Stimulated activated CD4-positive, alpha-beta T cell treated with anti-CD3 and anti-CD28 coated beads, Interleukin-1b, Interleukin-23, amount 100 ng/mL, for 1 hour (primary cell): ENCODE results near the gene GTPBP8.
A peak's percentile ranks its signal among the peaks of the same experiment; 100 is the strongest.

Experiments used
- DNase-seq, 2 donors: peaks; one replicate each; pipeline ENCODE4 v3.0.0-alpha.2; 2020; ENCODE audit warnings: low read depth in 2 of 2

Gene GTPBP8

DNA sequence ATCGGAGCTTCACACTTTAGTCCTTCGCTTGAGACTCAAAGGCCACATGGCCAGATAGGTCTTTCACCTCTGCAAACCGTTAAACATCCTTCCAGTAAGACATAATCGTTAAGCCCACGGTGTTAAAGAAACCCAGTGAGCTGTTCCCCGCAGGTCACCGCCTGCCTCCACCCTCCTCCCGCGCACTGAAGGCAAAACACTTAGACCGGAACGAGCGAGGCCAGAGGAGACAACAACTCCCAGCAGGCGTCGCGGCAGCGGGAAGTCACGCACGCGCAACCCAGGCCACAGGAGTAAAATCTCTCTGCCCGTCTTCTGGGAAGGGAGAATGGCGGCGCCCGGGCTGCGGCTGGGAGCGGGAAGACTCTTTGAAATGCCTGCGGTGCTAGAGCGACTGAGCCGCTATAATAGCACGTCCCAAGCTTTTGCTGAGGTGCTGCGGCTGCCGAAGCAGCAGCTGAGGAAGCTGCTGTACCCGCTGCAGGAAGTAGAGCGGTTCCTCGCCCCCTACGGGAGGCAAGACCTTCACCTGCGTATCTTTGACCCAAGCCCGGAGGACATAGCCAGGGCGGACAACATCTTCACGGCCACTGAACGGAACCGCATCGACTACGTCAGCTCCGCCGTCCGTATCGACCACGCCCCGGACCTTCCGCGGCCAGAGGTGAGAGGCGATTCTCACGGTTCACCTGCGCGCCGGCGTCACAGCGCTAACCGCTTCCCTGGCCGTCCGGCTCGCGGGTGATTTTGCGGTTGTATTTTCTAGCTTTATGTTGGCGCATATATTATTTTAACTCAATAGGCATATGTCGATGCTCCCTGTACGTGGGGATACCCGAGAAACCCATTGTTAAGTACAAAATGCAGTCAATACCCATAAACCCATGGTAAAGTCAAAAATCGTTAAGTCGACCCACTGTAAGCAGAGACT, at the start of gene GTPBP8:
GTPBP8 (plus strand) TSS at position 313 of the 931 bp plus-strand sequence; CDS start at position 329, 16 bp downstream.
- DNase-seq, result peak; percentile 56 to 57

DNA sequence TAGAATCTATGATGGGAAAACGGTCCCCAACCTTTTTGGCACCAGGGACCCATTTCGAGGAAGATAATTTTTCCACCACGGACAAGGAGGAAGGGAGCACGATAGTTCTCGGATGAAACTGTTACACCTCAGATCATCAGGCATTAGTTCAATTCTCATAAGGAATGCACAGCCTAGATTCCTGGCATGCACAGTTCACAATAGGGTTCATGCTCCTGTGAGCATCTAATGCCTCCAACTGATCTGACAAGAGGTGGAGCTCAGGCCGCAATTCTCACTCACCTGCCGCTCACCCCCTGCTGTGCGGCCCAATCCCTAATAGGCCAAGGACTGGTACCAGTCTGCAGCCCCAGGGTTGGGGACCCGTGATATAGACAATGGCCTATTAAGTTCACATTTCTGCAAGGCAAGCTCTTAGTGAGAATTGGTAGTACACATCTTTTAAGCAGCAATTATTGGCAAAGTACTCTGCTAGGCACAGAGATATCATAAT, 42.4 kb upstream of the GTPBP8 start:
- no peak for DNase-seq

DNA sequence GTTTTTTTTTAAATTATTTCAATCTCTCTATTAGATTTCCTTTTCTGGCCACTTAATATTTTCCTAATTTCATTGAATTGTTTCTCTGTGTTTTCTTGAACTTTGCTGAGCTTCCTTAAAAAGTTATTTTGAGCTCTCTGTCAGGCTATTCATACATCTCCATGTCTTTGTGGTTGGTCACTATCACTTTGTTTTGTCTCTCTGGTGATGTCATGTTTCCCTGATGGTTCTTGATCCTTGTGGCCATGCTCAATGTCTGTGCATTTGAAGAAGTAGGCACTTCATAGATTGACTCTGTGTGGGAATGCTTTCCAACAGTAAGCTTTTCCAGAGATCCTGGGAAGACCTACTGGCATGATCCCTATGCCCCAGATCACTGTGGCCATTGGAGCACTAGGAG, 34.4 kb upstream of the GTPBP8 start:
- no peak for DNase-seq

DNA sequence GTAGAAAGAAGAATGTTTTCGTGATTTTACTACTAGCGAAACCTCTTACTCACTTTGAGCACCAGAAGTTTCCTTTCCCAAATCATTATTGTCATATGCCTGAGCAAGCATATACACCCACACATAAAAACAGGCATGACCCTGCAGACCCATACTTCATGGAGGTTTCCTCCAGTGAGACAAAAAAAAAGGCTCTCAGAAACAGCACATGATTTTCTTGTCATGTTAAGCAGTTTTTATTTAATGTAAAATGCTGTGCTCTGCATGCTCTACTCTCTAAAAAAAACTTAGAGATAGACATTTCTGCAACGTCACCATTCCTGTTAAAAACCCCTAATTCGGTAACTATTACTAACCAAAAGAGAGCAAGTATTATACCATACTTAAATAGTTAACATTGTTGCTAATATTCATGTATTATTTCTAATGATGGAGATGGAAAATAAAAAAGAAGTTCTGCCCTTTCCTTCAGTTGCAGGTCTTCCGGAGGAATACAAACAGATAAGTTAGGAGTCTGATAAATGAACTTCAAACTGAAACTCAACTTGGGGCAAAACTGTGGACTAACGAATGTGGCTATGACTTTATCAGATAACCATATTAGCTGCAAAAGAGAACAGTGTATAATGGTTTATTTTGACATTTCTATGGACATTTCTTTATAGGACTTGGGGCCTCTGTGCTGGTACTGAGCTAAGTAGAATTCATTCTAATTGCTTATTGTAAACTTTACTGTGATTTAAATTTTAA, 31.8 kb upstream of the GTPBP8 start:
- no peak for DNase-seq

DNA sequence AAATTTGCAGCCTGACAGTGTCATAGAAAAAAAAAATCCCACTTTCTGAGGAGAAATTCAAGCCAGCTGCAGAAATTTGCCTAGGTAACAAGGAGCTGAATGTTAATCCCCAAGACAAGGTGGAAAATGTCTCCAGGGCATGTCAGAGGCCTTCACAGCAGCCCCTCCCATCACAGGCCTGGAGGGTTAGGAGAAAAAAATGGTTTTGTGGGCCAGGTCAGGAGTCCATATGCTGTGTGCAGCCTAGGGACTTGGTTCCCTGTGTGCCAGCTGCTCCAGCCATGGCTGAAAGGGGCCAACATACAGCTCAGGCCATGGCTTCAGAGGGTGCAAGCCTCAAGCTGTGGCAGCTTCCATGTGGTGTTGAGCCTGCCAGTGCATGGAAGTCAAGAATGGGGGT, 27.1 kb upstream of the GTPBP8 start:
- DNase-seq, result no peak

DNA sequence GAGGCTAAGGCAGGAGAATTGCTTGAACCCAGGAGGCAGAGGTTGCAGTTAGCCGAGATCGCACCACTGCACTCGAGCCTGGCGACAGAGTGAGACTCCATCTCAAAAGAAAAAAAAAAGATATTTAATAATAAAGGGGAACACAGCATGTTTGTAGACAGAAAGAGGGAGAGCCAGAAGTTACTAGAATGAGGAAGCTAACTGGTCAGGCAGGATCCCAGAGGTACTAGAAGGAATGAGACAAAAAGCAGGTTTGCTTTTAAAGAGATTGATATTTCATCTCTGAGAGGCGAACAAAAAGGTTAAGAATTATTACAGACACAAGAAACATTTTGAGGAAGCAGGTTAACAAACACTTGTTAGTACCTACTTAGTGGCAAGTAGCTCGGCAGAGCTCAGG, 25.1 kb upstream of the GTPBP8 start:
- DNase-seq, result no peak

DNA sequence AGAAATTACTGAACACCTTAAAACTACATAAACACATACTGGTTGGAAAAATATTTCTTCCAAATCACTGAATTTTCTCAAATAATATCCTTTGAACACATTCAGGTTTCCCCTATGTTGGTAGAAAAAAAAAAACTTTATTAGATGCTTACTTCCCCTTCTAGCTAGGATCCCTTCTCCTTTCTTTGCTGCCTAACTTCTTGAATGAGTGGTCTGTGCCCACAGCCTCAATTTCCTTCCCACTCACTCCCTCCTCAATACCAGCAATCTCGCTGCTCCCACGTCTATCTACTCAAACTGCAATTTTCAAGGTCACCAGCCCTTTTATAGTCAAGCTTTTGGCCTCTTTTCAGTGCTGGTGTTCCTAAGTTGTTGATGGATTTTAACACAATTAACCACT, 24.2 kb upstream of the GTPBP8 start:
- DNase-seq, result no peak

DNA sequence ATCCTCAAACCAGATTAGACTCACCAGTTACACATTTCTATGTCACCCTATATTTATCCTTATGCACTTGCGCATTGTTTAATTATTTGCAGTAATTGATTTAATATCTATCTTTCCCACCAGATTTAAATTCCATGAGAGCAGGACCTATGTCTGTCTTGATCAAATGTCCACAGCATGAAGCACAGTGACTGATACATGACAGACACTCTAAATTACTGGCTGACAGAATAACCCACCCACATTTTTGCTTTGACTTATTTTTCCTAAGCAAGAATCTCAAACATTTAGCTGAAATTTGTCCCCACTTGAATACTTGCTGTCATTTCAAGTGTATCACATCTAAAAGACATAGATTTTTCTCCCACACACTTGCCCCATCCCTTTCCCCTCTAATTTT, 23.4 kb upstream of the GTPBP8 start:
- DNase-seq, result no peak

DNA sequence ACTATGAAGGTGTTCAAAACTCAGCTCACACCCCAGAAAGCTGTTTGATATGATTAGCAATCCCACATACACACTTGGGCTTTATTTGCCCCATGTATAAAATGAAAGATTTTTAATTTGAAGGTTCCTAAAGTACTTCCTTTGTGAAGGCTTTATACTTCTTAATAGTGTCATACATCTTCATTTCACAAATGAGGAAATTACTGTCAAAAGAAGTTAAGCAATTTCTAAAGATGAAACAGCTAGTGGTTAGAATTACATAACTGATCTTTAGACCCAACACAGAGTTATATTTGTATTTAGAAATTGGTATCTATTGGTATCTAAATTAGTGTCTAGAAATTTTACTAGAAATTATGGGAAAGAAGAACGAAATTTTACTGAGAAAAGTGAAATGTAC, 23.0 kb upstream of the GTPBP8 start:
- DNase-seq, result no peak

DNA sequence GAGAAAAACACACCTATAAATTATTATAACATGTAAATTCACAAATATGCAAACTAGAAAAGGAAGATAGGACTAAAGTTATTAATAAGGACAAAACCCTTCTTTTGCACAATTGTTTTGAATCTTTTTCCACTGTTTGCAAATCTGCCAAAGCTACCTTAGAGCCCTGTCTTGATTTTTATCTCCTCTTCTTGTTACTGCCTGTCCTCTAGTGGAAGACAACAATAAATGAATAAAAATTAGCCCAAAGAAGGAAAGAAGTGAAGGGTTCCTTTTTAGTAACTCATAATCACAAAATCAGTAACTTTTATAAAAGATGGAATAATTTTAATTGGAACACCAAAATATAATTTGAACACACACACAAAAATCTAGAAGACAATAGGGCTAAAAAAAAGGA, 18.6 kb upstream of the GTPBP8 start:
- no peak for DNase-seq

DNA sequence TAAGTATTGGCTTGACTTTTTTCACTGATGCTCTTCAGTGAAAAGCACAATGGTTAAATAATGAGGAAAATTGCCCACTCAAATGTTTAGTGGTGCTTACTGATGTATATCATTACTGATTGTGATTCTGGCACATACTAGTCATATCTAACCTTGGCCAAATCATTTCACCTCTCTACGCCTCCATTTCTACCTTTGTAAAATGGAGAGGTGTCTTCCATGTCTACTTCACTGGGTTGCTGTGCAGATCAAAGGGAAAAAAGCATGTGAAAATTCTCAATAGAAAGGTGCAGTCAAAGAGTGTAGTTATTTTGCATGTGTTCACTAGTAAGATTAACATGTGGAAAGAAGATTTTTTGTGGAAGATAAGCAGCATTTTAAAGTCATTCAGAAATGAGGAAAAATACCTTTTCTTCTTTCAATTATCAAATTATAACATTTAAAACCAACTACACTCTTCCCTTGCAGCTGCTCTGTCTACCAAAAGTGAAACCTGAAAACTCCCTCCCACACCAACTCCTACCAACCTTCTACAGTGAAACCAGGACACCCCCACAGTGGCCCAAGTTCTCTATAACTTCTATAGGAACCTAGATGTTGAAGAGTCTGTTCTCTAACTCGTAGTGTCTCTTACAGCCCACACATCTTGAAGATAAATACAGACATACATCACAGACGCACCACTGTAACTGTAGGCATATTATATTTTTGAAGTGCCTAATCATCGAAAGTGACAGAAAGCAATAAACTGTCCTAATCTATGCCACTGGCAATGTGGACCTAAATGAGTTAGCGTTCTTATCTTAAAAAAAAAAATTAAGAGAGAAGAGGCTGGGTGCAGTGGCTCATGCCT, 17.2 kb upstream of the GTPBP8 start:
- no peak for DNase-seq

DNA sequence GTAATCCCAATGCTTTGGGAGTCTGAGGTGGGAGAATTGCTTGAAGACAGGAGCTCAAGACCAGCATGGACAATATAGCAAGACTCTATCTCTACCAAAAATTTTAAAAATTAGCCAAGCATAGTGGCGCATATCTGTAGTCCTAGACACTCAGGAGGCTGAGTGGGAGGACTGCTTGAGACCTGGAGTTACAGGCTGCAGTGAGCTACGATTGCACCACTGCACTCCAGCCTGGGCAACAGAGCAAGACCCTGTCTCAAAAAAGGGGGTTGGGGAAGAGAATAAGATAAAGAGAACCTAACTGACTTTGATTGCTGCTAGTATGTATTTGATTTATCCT, 16.6 kb upstream of the GTPBP8 start:
- DNase-seq, result no peak

DNA sequence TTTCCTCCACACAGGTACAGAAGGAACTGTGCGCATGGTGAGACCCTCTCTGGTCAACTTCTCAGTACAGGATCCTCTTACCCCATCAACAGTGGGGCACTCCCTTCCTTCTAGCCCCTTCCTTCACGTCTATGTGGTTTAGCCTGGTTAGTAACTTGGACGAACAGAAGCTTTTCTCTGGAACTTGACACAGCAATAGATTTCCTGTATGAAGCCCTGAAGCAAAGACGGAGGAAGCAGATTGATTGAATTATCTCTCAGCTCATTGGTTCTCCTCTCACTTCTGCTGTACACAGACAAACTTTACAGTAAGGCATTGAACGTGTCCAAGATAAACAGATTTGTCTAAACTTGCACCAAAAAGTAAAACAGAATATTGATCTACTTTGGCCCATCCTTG, 15.9 kb upstream of the GTPBP8 start, which contains the start of gene CD200R1:
CD200R1 (minus strand) TSS at position 210 of the 400 bp plus-strand sequence. CDS start 246 bp downstream, outside the sequence.
- DNase-seq, result no peak

DNA sequence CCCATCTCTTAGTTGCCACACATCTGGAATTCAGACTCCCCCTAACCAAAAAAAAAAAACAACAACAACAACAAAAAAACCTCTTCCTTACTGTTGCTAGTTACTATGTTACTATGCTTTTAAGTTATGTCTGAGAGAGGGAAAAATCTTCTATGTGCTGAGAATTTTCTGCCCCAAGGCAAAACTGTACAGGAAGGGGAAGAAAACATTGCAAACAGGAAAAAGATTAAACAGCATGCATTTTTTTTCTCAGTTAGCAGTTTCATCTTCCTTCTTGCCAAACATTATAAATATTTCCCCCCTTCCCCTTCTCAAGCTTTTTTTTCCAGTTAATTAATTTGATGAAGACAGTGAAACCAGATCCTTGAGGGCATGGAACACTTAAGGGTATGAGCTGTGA, 14.8 kb upstream of the GTPBP8 start:
- no peak for DNase-seq

DNA sequence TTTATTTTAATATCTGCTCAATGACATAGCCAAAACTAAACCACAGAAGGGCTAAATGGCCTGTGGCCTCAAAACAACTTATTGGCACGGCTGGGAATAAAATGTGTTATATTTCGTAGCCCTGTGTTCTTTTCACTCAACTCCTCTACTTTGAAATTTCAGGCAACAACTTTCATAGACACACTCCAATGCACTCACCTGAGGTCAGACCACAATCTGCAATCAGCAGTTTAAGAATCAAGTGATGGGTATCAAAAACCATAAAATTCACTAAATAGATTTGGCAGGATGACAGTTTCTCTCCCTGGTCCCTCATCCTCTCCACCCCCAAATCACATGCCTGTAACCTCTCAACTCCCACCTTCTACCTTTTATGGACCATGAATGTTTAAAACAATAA, 13.8 kb upstream of the GTPBP8 start:
- no peak for DNase-seq

DNA sequence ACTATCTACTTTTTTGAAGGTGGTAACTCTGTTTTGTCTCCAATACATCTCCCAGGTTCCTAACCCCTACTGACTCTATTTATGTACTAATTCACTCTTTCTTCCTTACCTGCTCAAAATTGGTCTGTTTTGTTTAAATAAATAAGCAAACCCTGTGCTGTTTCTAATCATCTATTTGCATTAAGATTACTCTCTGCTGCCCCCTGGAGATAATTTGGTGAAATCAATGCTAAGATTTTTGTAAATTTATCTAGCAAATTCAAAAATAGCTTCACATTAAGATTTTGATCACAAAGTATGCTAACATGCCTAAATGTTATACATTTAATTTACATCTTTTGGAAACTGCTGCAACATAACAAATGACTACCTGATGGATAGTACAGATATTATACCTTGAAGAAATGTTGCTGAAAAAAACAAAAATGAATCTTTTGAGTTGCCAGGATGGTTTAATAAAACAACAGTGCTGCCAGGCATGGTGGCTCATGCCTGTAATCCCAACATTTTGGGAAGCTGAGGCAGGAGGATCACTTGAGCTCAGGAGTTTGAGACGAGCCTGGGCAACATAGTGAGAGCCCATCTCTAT, 11.4 kb upstream of the GTPBP8 start:
- DNase-seq, result no peak

DNA sequence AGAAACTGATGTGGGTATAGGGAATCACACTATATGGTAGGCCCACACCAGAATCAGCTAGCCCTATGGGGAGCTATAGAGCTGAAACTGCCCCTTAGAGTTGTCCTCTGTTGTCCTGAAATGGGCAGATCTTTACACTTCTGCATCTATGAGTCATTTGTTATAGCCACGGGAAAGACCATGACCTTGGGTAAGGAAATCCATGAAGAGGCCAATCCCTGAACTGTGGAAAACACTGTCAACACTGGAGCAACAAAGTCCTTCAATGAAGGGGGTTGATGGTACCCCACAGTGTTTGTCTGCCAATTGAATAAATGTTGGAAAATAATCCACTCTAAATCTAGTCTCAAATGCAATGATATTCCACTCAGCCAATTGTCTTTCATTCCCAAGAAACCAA, 10.7 kb upstream of the GTPBP8 start:
- no peak for DNase-seq

DNA sequence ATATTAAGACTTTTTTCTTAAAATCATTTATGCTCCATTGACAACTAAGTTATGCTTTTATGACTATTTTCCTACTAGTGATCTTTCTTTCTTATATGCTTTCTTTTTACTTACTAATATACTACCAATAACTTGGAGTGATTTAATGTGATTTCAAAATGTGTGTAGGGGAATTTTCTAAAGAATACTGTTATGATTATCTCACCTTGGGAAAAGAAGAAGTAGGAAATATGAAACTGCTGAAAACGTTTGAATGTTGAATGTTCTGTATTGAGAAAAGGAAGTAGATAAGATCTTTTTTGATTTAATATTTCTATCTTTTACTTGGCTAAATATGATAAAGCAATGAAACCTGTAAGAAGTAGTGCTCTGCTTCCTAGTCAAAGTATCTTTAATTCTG, 8.1 kb upstream of the GTPBP8 start:
- DNase-seq, result no peak

DNA sequence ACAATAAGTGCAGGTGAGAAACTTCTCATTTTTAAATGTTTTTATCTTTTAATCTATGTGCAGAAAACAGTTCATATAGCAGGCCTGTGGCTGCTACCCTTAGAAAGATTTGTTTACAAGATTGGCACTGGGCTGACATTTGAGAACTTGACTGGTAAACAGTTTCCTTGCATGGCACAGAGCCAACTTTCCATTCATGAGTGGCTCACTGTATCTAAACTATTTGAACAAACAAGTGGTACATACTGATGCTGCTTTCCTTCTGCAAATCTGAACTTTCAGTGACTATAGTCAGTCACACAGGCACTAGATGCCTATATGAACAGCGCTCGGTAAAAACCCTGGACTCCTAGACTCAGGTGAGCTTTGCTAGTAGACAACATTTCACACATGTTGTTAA, 6.3 kb upstream of the GTPBP8 start:
- DNase-seq, result no peak

DNA sequence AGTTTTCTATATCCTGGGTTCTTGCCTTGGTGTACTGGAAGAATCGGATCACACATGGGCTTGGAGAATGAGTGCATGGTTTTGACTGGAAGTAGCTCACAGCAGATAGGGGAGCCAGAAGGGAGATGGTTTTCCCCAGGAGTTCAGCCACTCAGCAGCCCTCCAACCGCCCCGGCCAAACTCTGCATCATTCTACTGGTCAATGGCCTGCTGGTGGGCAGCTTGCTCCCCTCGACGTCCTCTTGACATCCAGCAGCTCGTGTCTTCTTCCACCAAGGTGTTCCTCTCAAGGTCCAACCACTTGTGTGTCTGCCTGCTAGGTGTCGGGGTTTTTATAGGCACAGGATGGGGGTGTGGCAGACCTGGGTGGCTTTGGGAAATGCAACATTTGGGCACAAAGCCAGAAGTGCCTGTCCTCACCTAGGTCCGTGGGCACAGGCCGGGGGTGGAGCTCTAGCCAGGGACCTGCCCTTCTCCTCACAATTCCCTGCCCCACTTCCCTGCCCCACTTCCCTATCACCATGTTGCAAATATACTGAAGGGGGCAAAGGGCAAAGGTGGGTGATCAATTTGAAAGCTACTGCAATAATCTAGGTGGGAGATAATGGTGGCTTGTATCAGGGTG, 3.0 kb upstream of the GTPBP8 start:
- DNase-seq, result no peak

DNA sequence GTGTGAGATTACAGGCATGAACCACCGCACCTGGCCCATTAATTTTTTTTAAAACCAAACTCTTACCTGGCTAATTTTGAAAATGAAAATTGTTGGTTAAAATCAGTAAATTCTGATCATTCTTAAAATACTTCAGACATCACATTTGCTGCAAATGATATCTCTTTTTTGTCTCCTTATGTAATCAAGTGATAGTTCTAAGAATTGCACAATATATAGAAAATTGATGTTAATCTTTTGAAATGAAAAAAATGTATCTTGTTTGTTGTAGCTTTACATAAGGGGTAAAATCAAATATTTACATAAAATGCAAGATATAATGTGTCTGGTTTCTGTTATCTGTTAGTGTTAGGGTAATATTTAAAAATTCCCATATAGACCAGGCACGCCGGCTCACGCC, 5.0 kb downstream of the GTPBP8 start:
- DNase-seq, result no peak
